Hepatocyte (in vitro differentiated cells): ENCODE measurements around the gene DCST2. TPM values are rescaled to one million over a fixed set of nuclear protein-coding genes. Genes with fewer than 3 reads are reported as not detected.
A peak's percentile ranks its signal among the peaks of the same experiment; 100 is the strongest.

Experiments used
- DNase-seq: peaks from one replicate; pipeline ENCODE4 v3.0.0-alpha.2; 2016; ENCODE audit warnings: low spot score
- H2AFZ ChIP-seq: fragments of 200-600 bp; sonication (generic); 2 replicates; pipeline ENCODE4 v1.6.0; 2016; ENCODE audit warnings: antibody characterized with exemption, mild to moderate bottlenecking
- H3K27ac ChIP-seq: fragments of 200-600 bp; sonication (generic); 2 replicates; pipeline ENCODE4 v1.5.1; 2016; ENCODE audit warnings: mild to moderate bottlenecking
- H3K27me3 ChIP-seq: fragments of 200-600 bp; sonication (generic); 2 replicates; pipeline ENCODE4 v1.6.1; 2016
- H3K36me3 ChIP-seq: fragments of 200-600 bp; sonication (generic); replicated peaks from 2 replicates; pipeline ENCODE4 v1.5.1; 2016; ENCODE audit warnings: low read depth; ENCODE audit not compliant: insufficient read depth
- H3K4me1 ChIP-seq: fragments of 200-600 bp; sonication (generic); 2 replicates; pipeline ENCODE4 v1.5.1; 2016; ENCODE audit warnings: mild to moderate bottlenecking, moderate library complexity; ENCODE audit not compliant: insufficient read depth
- H3K4me2 ChIP-seq: fragments of 200-600 bp; sonication (generic); 2 replicates; pipeline ENCODE4 v1.6.0; 2016
- H3K4me3 ChIP-seq: fragments of 200-600 bp; sonication (generic); 2 replicates; pipeline ENCODE4 v1.5.1; 2016; ENCODE audit warnings: mild to moderate bottlenecking
- H3K79me2 ChIP-seq: fragments of 200-600 bp; sonication (generic); 2 replicates; pipeline ENCODE4 v1.6.0; 2017; ENCODE audit warnings: mild to moderate bottlenecking
- H3K9me2 ChIP-seq: fragments of 200-600 bp; sonication (generic); replicated peaks from 2 replicates; pipeline ENCODE4 v1.6.0; 2017; ENCODE audit warnings: mild to moderate bottlenecking; ENCODE audit not compliant: insufficient read depth
- H3K9me3 ChIP-seq: fragments of 200-600 bp; sonication (generic); 2 replicates; pipeline ENCODE4 v1.5.1; 2016; ENCODE audit warnings: low read depth, mild to moderate bottlenecking
- H4K20me1 ChIP-seq: fragments of 200-600 bp; sonication (generic); 2 replicates; pipeline ENCODE4 v1.6.0; 2016; ENCODE audit warnings: mild to moderate bottlenecking; ENCODE audit not compliant: insufficient read depth, poor library complexity, severe bottlenecking
- CTCF ChIP-seq: fragments of 200-600 bp; sonication (generic); IDR thresholded peaks from 2 replicates; pipeline ENCODE4 v1.5.1; 2016; ENCODE audit warnings: antibody characterized with exemption, mild to moderate bottlenecking; ENCODE audit not compliant: poor library complexity
- EZH2 ChIP-seq: fragments of 200-600 bp; sonication (generic); IDR thresholded peaks from 2 replicates; pipeline ENCODE4 v1.6.1; 2016; ENCODE audit warnings: antibody characterized with exemption, mild to moderate bottlenecking, borderline replicate concordance
- EZH2phosphoT487 ChIP-seq: fragments of 200-600 bp; sonication (generic); IDR thresholded peaks from one replicate; pipeline ENCODE4 v1.6.1; 2018; ENCODE audit warnings: antibody characterized with exemption, mild to moderate bottlenecking, low read depth, moderate library complexity; ENCODE audit not compliant: unreplicated experiment, severe bottlenecking
- WGBS: methylation state at CpG from one replicate; pipeline ENCODE4 v1.1.6; 2016; ENCODE audit warnings: low lambda C conversion rate; ENCODE audit errors: missing lambda C conversion rate; 5-methylcytosine and 5-hydroxymethylcytosine counted together
- polyA plus RNA-seq: library from polyadenylated mRNA; unstranded; fragments of >200 nt; fragmentation: Nextera tagmentation; extraction: Ambion mirVana; gene quantifications from 2 replicates; pipeline ENCODE4 v1.2.1, GENCODE V29; 2016
- total RNA-seq: library from RNA; depleted of rRNA; stranded (reverse); fragments of >200 nt; gene quantifications from 2 replicates; pipeline ENCODE4 v1.2.3, GENCODE V29; 2014

The DCST2 gene
- total and polyA plus RNA-seq, 2 experiments from 2014 or later, result 0.47 to 1.6 TPM

DNA sequence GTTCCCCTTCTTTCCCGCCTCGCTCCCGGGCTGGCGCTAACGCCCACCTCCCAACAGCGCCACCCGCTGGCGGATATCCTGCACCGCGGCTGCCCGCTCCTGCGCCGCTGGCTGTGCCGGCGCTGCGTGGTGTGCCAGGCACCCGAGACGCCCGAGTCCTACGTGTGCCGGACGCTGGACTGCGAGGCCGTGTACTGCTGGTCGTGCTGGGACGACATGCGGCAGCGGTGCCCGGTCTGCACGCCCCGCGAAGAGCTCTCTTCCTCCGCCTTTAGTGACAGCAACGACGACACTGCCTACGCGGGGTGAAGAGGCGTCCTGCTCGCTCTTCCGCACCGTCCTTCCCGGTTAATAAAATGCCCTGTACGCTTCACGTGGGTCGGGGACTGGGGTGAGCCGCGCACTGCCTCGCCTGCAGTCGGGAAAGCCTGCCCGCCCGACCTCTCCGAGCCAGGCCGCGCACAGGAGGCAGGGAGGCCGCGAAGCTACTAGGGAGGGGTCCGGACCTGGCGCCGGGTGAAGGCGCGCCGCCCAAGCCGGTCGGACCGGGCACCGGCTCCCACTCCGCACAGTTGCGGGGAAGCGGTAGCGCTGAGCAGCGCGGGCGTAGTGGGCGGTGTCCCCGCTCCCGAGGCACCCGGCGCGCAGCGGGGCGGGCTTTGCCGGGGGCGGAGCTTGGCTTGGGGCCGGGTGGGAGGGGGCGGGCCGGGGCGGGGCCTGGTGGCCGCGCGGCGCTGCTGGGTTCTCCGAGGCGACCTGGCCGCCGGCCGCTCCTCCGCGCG lies 17.2 kb upstream of the DCST2 start, which contains the start of gene ADAM15:
Gene ADAM15, plus strand, starts transcription at position 757 of the 782 bp plus-strand sequence. CDS start 71 bp downstream, outside the sequence.
- Histone ChIP-seq H3K4me1 (peaks cover 25% of the 10 kb centered on the region), H3K4me3 (peak within 1 kb of the TSS; percentile 92), H3K9me2 (no peaks in the 10 kb centered on the region), H3K27ac (peak within 1 kb of the TSS; percentile 87), H4K20me1 (no peaks in the 10 kb centered on the region), H2AFZ (peak within 1 kb of the TSS; percentile 84), H3K9me3 (no peaks in the 10 kb centered on the region), H3K27me3 (no peaks in the 10 kb centered on the region), H3K79me2 (no peaks in the 10 kb centered on the region), H3K4me2 (peak within 1 kb of the TSS; percentile 93), H3K36me3 (no peaks in the 10 kb centered on the region)
- DNase-seq, result peak; percentile 93
- 1% methylated on average over 94 of the region's 99 CpGs for WGBS
- no peak for TF ChIP-seq EZH2
- peak; percentile 98 for TF ChIP-seq CTCF

GRCh38 chr1:155049651-155050559 lies 16.3 kb upstream of the DCST2 start:
- no peak for DNase-seq
- Histone ChIP-seq H3K4me1 (peaks cover 25% of the 10 kb centered on the region), H3K79me2 (no peaks in the 10 kb centered on the region), H2AFZ (no peak overlapping the region), H3K4me2 (peak overlapping the region; percentile 93), H4K20me1 (no peaks in the 10 kb centered on the region), H3K36me3 (no peaks in the 10 kb centered on the region), H3K9me2 (no peaks in the 10 kb centered on the region), H3K9me3 (no peaks in the 10 kb centered on the region), H3K27ac (peak overlapping the region; percentile 87), H3K27me3 (no peaks in the 10 kb centered on the region), H3K4me3 (peak overlapping the region; percentile 92)
- 31% methylated on average over 10 of the region's 10 CpGs for WGBS
- TF ChIP-seq CTCF (no peak), EZH2 (no peak), EZH2phosphoT487 (no peak)

DNA sequence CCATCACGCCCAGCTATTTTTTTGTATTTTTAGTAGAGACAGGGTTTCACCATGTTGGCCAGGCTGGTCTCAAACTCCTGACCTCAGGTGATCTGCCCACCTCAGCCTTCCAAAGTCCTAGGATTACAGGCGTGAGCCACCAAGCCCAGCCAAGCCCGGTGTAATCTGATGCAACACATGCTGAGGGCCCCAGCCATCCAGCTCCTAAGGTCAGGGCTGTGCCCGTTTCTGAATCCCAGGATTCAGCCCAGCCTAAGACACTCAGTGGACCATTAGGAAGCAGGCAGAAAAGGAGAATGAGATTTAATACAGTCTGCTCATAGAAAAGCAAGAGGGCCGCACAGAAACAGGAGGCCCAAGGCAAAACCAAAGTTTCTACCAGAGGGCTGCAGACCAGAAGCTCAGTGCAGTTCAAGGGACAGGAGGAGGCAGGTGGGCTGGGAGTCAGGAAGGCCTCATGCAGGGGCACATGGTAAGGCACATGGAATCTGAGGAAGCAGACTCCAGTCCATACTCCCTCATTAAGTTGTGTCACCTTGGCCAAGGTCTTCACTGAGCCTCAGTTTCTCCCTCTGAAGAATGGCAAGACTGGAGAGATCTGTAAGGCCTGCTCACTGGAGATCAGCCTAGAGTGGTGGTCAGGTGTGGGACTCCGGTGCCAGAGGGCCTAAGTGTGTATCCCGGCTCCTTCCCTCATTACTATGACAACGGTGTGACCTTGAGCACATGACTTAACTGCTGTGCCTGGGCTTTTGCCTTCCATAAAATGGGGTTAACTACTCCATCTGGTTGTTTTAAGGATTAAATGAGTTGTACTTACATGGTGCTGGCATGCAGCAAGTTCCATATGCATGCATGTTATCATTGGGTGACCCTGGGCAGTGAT lies 15.1 kb upstream of the DCST2 start:
- no peak for DNase-seq

More for the DNA sequence above, 15.1 kb upstream of the DCST2 start:
- WGBS, result 83% methylated on average over 8 of the region's 8 CpGs
- Histone ChIP-seq H4K20me1 (no peaks in the 10 kb centered on the region), H3K4me2 (no peak overlapping the region), H3K36me3 (no peaks in the 10 kb centered on the region), H3K79me2 (no peaks in the 10 kb centered on the region), H3K27me3 (no peaks in the 10 kb centered on the region), H3K27ac (no peak overlapping the region), H3K9me3 (no peaks in the 10 kb centered on the region), H3K4me3 (no peak overlapping the region), H3K4me1 (peaks cover 25% of the 10 kb centered on the region), H3K9me2 (no peaks in the 10 kb centered on the region), H2AFZ (no peak overlapping the region)
- TF ChIP-seq CTCF (no peak), EZH2phosphoT487 (no peak), EZH2 (no peak)
